GM21619 (cell line): Measurements from ENCODE around the gene S100PBP.

Experiments used
- ATAC-seq: cut with Tn5 transposase; IDR thresholded peaks from one replicate; pipeline ENCODE4 v1.9.1; 2021; ENCODE audit not compliant: unreplicated experiment

S100PBP gene

GRCh38 chr1:32869923-32870614 lies 52.6 kb downstream of the S100PBP start:
- ATAC-seq, result no peak

DNA sequence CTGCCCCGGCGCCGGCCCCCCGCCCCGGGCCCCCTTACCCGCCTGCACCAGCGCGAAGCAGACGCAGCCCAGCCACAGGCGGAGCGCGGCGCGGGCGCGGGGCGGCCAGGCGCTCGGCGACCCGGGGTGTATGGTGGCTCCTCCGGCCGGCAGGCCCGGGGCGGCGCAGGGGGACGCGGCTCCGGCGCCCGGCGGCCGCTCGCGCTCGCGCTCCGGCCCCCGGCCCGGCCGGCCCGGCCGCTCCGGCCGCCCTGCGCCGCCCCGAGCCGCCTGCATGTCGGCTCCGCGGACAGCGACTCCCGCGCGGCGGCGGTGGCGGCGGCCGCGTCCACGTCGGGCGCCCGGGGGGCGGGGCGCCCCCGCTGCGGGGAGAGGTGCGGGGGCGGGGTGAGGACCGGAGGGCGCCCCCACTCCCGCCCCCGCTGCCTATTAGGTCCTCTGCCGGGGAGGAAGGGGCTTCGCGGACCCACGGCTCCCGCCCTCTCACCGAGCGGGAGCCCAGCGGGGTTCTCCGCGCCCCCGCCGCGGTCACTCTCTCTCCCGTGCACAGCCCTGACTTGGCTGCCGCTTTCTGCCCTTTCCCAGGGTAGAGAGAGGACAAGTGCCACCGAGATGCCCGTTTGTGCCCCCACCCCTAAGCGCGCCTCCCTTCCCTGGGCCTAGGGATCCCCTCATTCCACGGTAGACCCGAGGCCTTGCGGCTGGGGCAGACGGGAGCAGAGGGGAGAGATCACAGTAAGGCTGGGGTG lies 53.3 kb downstream of the S100PBP start, which contains the start of gene FNDC5:
FNDC5 (minus strand) TSS at position 298 of the 749 bp plus-strand sequence.
- ATAC-seq, result no peak

GRCh38 chr1:32871364-32872191 lies 54.1 kb downstream of the S100PBP start:
- ATAC-seq, result no peak

DNA sequence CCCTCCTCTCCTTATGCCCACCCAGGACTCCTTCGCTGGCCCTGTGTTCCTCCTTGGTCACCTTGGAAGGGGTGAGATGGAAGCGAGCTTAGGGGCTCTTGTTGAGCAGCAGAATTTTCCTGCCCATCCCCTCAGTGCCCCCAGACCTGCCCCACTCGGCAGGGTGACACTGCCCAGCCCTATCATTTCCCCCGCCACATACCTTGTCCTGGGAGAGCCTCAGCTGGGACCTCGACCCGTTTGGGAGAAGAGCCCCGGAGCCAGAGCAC lies 54.7 kb downstream of the S100PBP start:
- ATAC-seq, result no peak

DNA sequence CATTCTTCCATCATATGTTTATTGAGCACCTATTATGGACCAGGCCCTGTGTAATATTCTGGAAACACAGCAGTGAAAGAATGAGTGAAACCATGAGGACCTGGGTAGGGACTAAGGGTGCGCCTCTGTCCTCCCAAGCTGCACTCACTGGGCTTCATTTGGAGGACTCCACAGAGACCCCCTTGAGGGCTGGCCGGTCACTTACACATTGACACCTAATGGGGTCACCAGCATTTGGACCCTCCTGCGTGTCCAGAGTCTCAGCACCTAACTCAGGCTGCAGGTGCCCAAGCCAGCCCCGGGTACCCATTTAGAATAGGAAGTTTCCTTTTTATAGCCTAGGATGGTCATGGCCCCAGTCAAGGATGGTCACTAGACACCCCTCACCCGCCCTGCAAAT lies 56.0 kb downstream of the S100PBP start:
- ATAC-seq, result no peak

- ATAC-seq, result no peak
These were observed 57.7 kb downstream of the S100PBP start for GRCh38 chr1:32874860-32875752.

GRCh38 chr1:32876341-32877210 lies 59.1 kb downstream of the S100PBP start:
- ATAC-seq, result no peak

- no peak for ATAC-seq
These were observed 60.0 kb downstream of the S100PBP start for GRCh38 chr1:32877211-32878110.

GRCh38 chr1:32878183-32878582 lies 60.7 kb downstream of the S100PBP start:
- ATAC-seq, result no peak

DNA sequence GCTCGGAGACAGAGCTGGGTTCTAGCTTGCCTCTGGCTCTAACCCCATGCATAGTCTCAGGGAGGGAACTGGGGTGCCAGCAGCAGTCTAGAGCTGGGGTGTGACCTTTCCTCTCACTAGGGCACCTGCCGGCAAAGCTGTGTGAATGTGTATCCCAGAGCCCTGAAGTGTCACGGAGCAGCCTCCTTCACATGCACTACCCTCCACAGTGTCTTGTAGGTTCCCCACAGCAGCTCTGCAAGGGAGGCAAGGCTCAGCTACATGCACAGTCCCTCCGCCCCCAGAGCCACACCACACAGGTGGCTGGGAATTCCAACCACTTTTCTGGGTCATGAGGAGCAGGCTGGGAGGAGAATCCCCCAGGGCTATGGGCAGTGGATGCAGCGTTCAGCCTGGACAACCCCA lies 61.2 kb downstream of the S100PBP start:
- no peak for ATAC-seq

DNA sequence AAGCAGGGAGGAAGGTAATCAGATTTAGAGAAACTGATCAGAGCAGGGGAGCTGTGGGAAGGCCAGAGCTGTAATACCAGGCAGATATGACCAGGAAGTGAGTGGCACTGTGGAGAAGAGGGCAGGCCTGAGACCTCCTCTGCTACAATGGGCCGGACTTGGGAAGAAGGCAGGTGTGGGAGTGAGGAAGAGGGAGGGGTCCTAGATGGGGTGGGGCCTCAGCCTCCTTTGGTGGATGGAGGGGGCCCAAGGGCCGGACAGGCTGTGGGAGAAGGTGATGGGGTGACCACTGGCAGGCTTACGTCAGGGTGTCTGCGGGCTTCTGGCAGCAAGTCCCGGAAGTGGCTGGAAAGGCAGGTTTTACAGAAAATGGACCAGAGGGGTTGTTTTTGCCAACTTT lies 63.8 kb downstream of the S100PBP start:
- no peak for ATAC-seq

DNA sequence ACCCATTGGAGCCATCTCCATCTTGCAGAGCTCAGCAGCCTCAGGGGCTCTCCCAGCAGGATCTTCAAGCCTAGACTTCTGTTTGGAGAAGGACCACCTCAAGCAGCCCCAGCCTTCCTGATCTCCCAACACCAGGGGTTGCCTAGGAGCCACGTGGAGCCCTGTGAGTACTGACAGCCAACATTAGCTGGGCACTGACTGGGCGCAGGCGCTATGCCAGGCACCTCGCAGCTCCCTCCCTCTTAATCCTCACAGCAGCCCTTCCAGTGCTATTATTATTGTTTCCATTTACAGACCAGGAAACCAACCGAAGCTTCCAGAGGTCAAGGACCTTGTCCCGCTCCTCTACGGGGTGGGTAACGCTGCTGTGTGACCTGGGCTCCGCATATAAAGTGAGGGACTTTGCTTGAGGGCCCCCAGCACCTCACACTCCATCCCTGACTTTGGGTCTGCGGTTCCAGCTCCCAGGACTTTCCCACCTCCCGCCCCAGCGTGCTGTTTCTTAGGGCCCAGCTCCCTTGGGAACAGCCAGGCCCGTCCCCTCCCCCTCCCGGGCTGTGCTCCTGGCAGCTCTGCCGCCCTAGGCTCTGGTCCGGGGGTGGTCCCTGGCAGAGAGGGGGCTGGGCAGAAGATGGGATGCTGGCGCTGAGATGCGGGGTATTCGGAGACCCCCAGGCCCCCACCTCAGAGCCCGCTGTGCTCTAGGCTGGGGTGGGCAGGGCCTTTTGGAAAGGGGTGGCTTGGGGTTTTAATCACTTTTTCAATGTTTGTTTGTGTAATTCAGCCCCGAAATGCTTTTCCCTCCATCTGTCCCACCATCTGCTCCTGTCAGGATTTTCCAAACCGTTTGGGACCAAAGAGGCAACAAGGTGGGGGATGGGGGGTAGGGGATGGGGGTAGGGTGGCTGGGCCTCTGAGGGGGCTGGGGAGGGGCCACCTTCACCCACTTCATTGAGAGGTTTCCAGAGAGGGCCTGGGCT lies 64.7 kb downstream of the S100PBP start:
- ATAC-seq, result no peak

- ATAC-seq, result no peak
These were observed 66.0 kb downstream of the S100PBP start for GRCh38 chr1:32883338-32884031.

- ATAC-seq, result no peak
These were observed 66.5 kb downstream of the S100PBP start for GRCh38 chr1:32884032-32884372.

DNA sequence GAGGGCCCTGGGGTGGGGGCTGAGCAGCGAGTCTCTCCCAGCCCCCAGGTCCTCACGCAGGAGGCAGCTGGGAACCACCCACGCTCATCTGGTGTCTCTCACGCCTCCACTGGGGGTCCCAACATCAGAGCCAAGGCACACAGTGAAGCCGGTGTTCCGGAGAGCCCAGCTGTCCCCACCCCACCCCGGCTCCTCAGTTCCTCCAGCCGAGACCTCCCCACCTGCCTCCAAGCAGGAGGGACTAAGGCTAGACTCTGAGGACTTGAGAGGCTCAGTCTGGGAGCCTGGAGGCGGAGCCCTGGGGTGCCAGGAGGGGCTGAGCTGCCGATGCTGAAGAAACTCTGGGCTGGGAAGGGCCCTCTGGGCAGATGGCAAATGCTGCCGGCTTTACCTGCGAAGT lies 67.3 kb downstream of the S100PBP start:
- no peak for ATAC-seq

DNA sequence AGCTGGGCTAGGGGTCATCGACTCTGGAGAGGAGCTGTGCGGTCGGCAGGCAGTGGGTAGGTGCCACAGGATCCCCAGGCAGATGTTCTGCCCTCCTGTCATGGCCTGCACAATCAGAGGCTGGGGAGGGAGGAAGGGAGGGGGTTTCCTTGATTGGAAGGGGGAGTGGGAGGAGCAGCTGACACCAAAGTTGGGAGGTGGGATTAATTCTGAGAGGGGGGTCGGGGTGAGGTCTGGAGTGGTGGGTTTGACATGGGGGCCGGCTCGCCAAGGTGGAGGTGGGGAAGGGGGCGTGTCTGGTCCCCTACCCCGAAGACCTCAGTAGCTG lies 68.2 kb downstream of the S100PBP start:
- ATAC-seq, result no peak

GRCh38 chr1:32886004-32886827 lies 68.8 kb downstream of the S100PBP start, which contains the start of gene HPCA:
Gene HPCA (plus strand): TSS chr1:32886491. CDS start chr1:32888899, 2,408 bp downstream.
- ATAC-seq, result no peak
